Activated CD4-positive, alpha-beta memory T cell treated with anti-CD3 and anti-CD28 coated beads, Interleukin-2, amount 10 ng/mL, durations not matched to agents 7 days and 5 days (primary cell): ENCODE data around the gene MYO5C. TPM values are rescaled to one million over a fixed set of nuclear protein-coding genes. Genes with fewer than 3 reads are reported as not detected.

Experiments used
- CTCF ChIA-PET: fragments of 350-600 bp; sonication (Branson Sonifier 250); formaldehyde crosslinking; loops from one replicate; lab custom pipeline; 2021; ENCODE audit warnings: antibody characterized with exemption, inconsistent platforms; lab: Charles Lee
- POLR2A ChIA-PET: fragments of 350-600 bp; sonication (Branson Sonifier 250); formaldehyde crosslinking; loops from one replicate; lab custom pipeline; 2021; ENCODE audit warnings: antibody characterized with exemption; lab: Charles Lee
- DNase-seq: peaks from one replicate; pipeline ENCODE4 v3.0.0-alpha.2; 2020
- H3K27ac Mint-ChIP-seq: one replicate; pipeline ENCODE4 v1.8.0; 2021; ENCODE audit warnings: mild to moderate bottlenecking, mixed read lengths
- H3K27me3 Mint-ChIP-seq: one replicate; pipeline ENCODE4 v1.8.0; 2021; ENCODE audit warnings: mixed read lengths
- H3K36me3 Mint-ChIP-seq: one replicate; pipeline ENCODE4 v1.8.0; 2021; ENCODE audit warnings: low read depth, mixed read lengths
- H3K4me1 Mint-ChIP-seq: one replicate; pipeline ENCODE4 v1.8.0; 2021; ENCODE audit warnings: mixed read lengths
- H3K4me3 Mint-ChIP-seq: one replicate; pipeline ENCODE4 v1.8.0; 2021; ENCODE audit warnings: mild to moderate bottlenecking, mixed read lengths
- H3K9me3 Mint-ChIP-seq: one replicate; pipeline ENCODE4 v1.8.0; 2021; ENCODE audit warnings: mixed read lengths
- total RNA-seq, 2 experiments: library from RNA; stranded (reverse); gene quantifications; one replicate each; pipeline ENCODE4 v1.2.3, GENCODE V29; 2021

MYO5C gene
- total RNA-seq, 2 experiments from 2014 or later: 1.3 to 1.4 TPM

DNA sequence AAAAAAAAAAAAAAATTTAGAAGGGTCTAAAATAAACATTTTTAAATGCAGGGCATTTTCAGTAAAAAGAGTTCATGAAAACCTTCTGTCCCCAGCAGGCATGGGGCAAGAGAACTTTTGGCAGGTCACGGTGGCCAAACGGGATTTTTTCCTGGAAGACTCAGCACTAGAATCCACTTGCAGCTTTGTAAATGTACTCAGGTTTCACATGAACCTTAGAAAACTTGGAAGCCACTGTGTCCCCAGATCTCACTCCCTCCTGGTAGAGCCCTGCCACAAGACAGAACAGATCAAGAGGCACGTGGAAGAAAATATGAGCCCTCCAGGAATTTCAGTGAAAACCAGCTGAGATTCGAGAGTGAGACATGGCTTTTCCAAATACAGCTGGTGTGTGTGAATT, 102.3 kb downstream of the MYO5C start:
- H3K36me3 Mint-ChIP-seq: no peaks in the 10 kb centered on the region
- H3K4me3 Mint-ChIP-seq: no peak overlapping the region
- no peaks in the 10 kb centered on the region for H3K4me1 Mint-ChIP-seq
- ChIA-PET CTCF (interaction anchor here (1.1 to 2.3 kb wide), 3 partner anchors 9 to 30 kb away, joined by 5 to 8 read pairs (median 7); no protein-coding TSS in a partner anchor), POLR2A (no interaction called here)
- no peak for DNase-seq
- no peak overlapping the region for H3K27ac Mint-ChIP-seq
- H3K9me3 Mint-ChIP-seq: no peaks in the 10 kb centered on the region
- no peaks in the 10 kb centered on the region for H3K27me3 Mint-ChIP-seq

DNA sequence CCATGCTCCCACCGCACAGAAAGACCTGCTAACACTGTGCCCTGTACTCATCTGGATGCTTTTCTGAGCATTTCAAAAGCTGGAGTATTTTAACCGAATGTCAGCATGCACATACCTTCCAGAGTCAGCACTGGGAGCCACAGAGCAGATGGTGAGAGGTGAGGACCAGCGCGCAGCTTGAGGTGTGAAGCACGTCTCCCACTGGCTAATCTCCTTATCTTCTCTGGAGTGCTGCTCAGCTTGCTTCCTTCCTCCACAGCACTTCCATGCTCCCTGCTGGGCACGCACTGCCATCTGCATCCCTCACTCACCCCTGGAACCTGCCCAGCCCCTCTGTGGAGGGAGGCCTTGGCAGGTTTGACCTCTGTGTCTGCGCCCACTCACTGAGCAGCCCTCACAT, 104.4 kb downstream of the MYO5C start, which contains the start of gene GNB5:
GNB5 (minus strand) TSS at position 186 of the 400 bp plus-strand sequence. CDS start 6,716 bp downstream, outside the sequence.
- no peaks in the 10 kb centered on the region for H3K9me3 Mint-ChIP-seq
- DNase-seq: no peak
- no peaks in the 10 kb centered on the region for H3K27me3 Mint-ChIP-seq
- H3K4me3 Mint-ChIP-seq: no peak within 1 kb of the TSS
- CTCF ChIA-PET: no interaction called here
- H3K36me3 Mint-ChIP-seq: no peaks in the 10 kb centered on the region
- H3K4me1 Mint-ChIP-seq: no peaks in the 10 kb centered on the region
- POLR2A ChIA-PET: interaction anchor here (1.1 kb wide), 1 partner anchor 12 kb away, joined by 5 read pairs; no protein-coding TSS in a partner anchor
- H3K27ac Mint-ChIP-seq: no peak within 1 kb of the TSS

DNA sequence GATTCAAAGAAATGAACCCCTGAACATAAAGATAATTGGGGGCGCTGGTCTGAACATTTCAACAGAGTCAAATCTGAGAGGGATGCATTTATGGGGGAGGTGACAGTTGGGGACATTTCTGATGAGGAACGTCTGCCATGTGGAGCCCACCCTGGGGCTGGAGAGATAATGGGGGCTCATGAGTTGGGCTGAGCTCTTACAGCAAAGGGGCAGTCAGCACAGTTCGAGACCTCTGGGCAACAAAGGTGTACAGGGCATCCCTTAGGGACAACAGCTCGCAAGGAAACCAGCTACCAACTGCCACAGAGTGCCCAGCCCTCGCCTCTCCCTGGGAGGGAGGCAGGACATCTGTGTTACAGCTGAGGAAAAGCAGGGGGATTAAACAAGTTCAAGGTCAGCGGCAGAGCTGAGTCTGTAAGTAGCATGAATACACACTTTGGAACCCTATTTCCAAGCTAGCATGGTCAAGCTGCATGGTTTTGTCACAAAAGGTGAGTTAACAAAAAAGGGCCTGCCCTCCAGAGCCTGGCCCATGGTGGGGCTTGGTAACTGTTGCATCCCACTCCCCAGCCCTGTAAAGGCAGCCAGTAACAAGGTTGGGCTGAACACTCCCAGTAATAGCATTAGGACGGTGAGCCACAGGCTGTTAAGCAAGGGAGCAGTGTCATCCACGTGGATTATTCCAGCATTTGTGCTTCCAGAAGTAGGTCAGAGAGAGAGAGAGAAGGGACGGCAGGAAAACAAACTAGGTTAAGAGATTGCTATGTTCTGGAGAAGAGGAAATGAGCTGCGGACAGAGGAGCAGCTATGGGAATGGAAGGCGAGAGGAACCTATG, 108.7 kb downstream of the MYO5C start:
- H3K4me1 Mint-ChIP-seq: peaks cover 7% of the 10 kb centered on the region
- no peaks in the 10 kb centered on the region for H3K27me3 Mint-ChIP-seq
- H3K4me3 Mint-ChIP-seq: no peak overlapping the region
- H3K36me3 Mint-ChIP-seq: peaks cover 3% of the 10 kb centered on the region
- ChIA-PET CTCF (interaction anchor here (1.2 to 2.3 kb wide), 4 partner anchors 8 to 22 kb away, joined by 3 to 7 read pairs (median 3); no protein-coding TSS in a partner anchor), POLR2A (no interaction called here)
- no peak overlapping the region for H3K27ac Mint-ChIP-seq
- DNase-seq: no peak
- no peaks in the 10 kb centered on the region for H3K9me3 Mint-ChIP-seq

DNA sequence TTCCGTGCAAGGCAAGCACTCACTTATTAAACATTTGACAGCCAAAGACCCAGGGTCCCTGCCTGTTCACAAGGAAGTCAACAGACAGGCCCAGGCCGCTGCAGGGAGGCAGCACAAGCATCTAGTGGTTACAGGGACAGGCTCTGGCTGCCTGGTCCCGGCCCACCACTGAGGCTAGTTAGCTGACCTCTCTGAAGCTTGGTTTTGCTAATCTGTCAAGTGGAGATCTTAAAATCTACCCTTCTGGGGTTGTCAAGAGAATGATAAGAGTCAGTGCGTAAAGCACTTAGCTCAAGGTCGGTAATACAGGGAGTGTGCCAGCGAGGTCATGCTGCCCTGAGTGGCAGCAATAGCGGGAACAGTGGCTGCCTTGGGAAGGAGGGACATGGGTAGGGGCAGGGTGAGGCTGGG, 110.4 kb downstream of the MYO5C start:
- H3K9me3 Mint-ChIP-seq: no peaks in the 10 kb centered on the region
- peaks cover 17% of the 10 kb centered on the region for H3K4me1 Mint-ChIP-seq
- no peaks in the 10 kb centered on the region for H3K27me3 Mint-ChIP-seq
- peaks cover 3% of the 10 kb centered on the region for H3K36me3 Mint-ChIP-seq
- DNase-seq: no peak
- ChIA-PET POLR2A (interaction anchor here (1.9 kb wide), 1 partner anchor 35 kb away, joined by 9 read pairs; no protein-coding TSS in a partner anchor), CTCF (interaction anchor here (1.0 to 3.3 kb wide), 6 partner anchors 9 to 40 kb away, joined by 3 to 14 read pairs (median 8); no protein-coding TSS in a partner anchor)
- H3K4me3 Mint-ChIP-seq: no peak overlapping the region
- H3K27ac Mint-ChIP-seq: no peak overlapping the region

DNA sequence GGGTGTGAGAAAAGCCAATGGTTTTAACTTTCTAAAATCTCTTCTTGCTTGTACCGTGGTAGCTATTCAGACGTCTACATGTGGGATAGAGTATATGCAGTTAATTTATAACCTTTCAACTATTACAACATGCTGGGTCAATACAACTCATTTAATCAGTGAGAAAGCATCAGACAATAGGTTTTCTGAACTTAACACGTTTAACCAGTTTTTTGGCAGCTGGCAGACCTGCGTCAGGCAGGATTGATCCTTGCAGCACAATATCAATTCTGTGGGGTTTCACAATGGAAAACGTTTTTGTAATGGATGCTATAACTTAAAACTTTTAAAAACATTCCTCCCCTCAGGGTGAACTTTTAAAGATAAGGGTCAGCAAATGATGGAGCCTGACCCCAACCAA, 110.9 kb downstream of the MYO5C start:
- Mint-ChIP-seq H3K4me3 (no peak overlapping the region), H3K4me1 (peaks cover 17% of the 10 kb centered on the region), H3K27ac (no peak overlapping the region), H3K27me3 (no peaks in the 10 kb centered on the region), H3K9me3 (no peaks in the 10 kb centered on the region), H3K36me3 (peaks cover 3% of the 10 kb centered on the region)
- ChIA-PET CTCF (interaction anchor here (1.0 to 3.3 kb wide), 8 partner anchors 9 to 44 kb away, joined by 3 to 17 read pairs (median 9); no protein-coding TSS in a partner anchor), POLR2A (interaction anchor here (1.9 kb wide), 1 partner anchor 36 kb away, joined by 9 read pairs; no protein-coding TSS in a partner anchor)
- no peak for DNase-seq

DNA sequence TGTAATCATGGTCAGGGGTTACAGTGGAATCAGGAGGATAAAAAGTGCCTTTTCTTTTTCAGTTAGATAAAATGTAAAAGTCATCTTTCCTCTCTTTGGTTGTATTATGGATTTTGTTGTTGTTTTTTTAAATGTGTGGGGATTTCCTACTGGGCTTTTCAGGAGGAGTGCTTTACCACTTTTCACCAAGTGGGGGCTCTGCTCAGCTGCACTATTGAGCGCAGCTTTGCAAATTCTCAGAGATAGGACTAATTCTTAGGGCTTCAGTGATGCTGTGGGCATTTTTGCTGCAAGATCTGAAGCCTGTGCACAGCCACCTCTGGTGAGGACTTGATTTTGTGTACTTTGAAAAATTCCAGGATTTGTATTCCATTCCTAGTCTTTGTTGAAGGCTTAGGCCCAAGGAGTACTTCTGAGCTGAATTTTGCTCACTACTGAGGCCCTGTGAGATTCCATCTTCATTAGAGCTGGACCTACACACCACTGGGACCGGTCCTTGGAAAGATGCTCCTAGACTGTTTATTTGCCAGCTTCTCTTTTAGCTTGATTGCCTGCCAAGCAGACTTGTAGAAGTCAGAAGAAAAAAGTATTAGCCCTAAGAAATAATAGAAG, 111.9 kb downstream of the MYO5C start:
- CTCF ChIA-PET: interaction anchor here (1.0 to 3.3 kb wide), 7 partner anchors 10 to 204 kb away, joined by 3 to 17 read pairs (median 10); no protein-coding TSS in a partner anchor

DNA sequence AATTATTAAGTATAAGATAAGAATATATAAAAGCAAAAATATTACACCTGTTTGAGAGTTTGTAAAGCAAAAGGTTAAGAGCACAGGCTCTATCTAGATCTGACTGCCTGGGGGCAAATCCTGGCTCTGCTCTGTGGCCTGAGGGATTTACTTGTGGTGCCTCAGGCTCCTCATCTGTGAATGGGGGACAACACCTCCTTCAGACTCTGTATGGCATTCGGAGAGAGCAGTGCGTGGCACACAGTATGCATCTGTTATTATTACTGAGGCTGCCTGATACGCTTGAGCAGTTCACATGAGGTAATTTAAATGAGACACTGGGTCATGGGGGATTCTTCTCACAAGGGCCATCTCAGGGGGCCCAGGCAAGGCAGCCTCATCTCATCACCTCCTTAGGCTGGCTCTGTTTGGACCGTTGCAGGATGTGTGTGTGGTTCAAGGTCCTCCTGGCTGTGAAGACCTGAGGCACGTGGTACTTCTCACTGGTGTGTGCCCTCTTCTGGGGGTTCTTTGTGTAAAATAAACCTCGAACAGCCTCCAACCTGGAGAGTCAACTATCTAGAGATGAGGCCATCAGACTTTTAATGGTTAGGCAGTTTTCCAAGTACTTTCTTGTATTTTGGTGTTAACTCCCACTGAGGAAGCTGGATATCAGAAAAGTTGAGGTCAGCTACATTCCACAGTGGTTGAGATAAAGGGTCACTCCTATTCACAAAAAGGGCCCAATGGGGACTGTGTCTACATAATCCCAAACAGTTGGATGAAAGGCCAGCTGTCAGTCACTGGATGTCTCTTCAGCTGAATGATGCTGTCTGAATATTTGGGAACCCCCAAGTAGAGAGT, 113.4 kb downstream of the MYO5C start:
- Mint-ChIP-seq H3K27ac (no peak overlapping the region), H3K27me3 (no peaks in the 10 kb centered on the region), H3K4me1 (peaks cover 34% of the 10 kb centered on the region), H3K36me3 (peaks cover 5% of the 10 kb centered on the region), H3K4me3 (no peak overlapping the region), H3K9me3 (no peaks in the 10 kb centered on the region)
- ChIA-PET POLR2A (no interaction called here), CTCF (interaction anchor here (2.3 kb wide), 1 partner anchor 46 kb away, joined by 17 read pairs; no protein-coding TSS in a partner anchor)
- no peak for DNase-seq

More for the DNA sequence above, 111.9 kb downstream of the MYO5C start:
- H3K36me3 Mint-ChIP-seq: peaks cover 3% of the 10 kb centered on the region
- H3K4me3 Mint-ChIP-seq: no peak overlapping the region
- peaks cover 22% of the 10 kb centered on the region for H3K4me1 Mint-ChIP-seq
- POLR2A ChIA-PET: interaction anchor here (1.2 to 1.9 kb wide), 2 partner anchors 25 to 37 kb away, joined by 4 to 9 read pairs; no protein-coding TSS in a partner anchor
- no peaks in the 10 kb centered on the region for H3K27me3 Mint-ChIP-seq
- DNase-seq: peak; percentile 32
- no peaks in the 10 kb centered on the region for H3K9me3 Mint-ChIP-seq
- H3K27ac Mint-ChIP-seq: no peak overlapping the region

DNA sequence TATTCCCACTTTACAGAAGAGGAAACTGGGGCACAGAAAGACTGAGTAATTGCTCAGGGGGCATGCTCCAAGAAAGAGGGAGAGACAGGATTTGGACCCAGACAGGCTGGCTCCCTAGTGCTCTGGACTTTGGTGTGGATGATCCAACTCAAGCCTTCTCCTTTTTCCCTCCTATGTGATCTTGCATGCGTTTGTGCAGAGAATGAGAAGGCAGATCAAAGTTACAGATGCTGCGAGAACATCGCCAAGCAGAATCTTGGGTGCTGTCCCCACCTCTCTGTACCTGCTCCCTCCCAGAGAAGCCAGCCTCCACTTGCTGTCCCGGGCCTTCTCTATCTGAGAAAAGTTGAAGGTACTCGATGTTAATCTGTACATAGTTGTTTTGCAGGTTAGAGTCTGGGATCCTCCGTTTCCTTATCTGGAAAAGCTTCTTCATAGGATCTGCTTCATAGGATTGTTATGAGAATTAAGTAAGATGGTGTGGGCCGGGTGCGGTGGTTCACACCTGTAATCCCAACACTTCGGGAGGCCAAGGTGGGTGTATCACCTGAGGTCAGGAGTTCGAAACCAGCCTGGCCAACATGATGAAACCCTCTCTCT, 114.7 kb downstream of the MYO5C start:
- no peak for DNase-seq
- POLR2A ChIA-PET: interaction anchor here (0.7 to 3.7 kb wide), 10 partner anchors 10 to 161 kb away, joined by 3 to 31 read pairs (median 12); no protein-coding TSS in a partner anchor
- CTCF ChIA-PET: interaction anchor here (1.5 to 3.2 kb wide), 5 partner anchors 10 to 46 kb away, joined by 7 to 24 read pairs (median 12); no protein-coding TSS in a partner anchor
- Mint-ChIP-seq H3K27ac (peak overlapping the region; percentile 80), H3K9me3 (no peaks in the 10 kb centered on the region), H3K27me3 (no peaks in the 10 kb centered on the region), H3K4me3 (peak overlapping the region; percentile 81), H3K4me1 (peaks cover 37% of the 10 kb centered on the region), H3K36me3 (peaks cover 9% of the 10 kb centered on the region)

DNA sequence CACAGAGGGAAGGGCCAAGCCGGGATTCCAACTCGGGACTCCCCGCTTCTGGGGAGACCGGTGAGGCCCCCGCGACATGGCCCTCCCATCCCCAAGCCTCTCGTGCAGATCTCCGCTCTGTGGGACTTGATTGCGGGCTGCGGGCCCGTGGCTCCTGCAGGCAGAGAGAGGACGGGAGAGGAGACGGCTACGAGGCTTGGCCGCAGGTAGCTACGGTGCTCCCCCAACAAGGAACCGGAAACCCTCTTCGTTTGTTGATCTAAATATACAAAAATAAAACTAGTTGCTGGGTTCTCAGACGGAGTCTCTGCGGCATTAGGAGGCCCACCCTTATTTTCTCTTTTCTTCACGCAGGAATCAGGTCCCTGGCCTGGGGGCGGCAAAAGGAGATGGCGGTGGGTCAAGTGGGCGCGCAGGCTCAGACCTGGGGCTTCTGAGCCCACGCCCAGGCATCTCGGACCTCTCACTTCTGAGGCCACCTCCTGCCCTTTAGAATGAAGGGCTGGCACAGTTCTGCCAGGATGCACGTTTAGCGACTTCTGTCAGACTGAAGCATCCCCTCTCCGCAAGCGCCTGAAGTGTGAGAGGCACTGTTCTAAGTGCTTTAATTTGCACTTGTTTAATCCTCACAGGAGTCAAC, 115.3 kb downstream of the MYO5C start:
- peaks cover 9% of the 10 kb centered on the region for H3K36me3 Mint-ChIP-seq
- CTCF ChIA-PET: interaction anchor here (0.6 to 3.2 kb wide), 10 partner anchors 9 to 318 kb away, joined by 3 to 24 read pairs (median 8); no protein-coding TSS in a partner anchor
- peak overlapping the region; percentile 81 for H3K4me3 Mint-ChIP-seq
- DNase-seq: peak; percentile 56
- POLR2A ChIA-PET: interaction anchor here (0.7 to 3.7 kb wide), 17 partner anchors 9 to 499 kb away, joined by 3 to 31 read pairs (median 5); partner anchors contain the start of genes ATOSA and LEO1
- no peaks in the 10 kb centered on the region for H3K9me3 Mint-ChIP-seq
- no peaks in the 10 kb centered on the region for H3K27me3 Mint-ChIP-seq
- peaks cover 37% of the 10 kb centered on the region for H3K4me1 Mint-ChIP-seq
- H3K27ac Mint-ChIP-seq: peak overlapping the region; percentile 80

DNA sequence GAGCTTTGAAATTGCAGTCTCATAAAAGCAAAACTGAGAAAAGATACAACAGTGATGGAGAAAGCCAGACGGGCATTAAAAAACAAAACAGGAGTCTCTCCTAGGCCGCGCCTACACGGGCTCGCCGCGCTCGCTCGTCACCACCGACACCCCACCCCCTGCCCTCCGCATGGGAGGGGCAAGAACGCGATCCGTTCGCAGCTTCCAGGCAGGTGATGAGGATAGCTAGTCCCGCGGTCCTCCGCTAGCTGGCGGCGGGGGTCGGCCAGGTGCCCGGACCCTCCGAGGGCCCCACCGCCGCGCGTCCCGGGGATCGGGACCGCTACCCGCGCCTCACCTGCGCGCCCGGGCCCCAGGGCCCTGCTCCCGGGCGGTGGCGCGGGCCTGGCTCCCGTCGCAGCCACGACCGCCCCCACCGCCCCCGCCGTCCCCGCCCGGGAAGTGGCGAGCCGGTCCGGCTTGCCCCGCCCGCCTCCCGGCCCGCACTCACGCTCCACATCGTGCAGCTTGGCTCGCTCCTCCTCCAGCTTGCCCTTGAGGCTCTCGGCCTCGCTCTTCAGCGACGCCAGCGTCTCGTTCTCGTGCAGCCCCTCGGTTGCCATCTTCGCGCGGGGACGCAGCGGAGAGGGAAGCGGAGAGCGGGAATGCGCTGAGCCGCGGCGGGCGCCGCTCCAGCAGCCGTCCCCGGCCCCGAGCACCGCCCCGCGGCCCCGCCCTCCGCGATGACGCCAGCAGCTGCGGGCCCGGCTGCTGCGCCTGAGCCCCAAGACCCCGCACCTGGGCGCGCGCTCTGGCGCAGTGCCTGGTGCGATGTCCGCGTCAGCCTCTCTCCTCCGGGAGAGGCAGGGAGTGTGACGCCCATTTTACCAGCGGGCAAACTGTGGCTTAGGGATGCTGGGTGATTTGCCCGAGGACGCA, 116.1 kb downstream of the MYO5C start:
- Mint-ChIP-seq H3K27ac (peak overlapping the region; percentile 91), H3K27me3 (no peaks in the 10 kb centered on the region), H3K4me3 (peak overlapping the region; percentile 89), H3K4me1 (peaks cover 37% of the 10 kb centered on the region), H3K9me3 (no peaks in the 10 kb centered on the region), H3K36me3 (peaks cover 9% of the 10 kb centered on the region)
- peak; percentile 91 for DNase-seq
- ChIA-PET CTCF (interaction anchor here (0.6 to 3.2 kb wide), 21 partner anchors 8 to 318 kb away, joined by 3 to 24 read pairs (median 4); partner anchors contain the start of gene LEO1), POLR2A (interaction anchor here (0.8 to 3.7 kb wide), 31 partner anchors 9 to 500 kb away, joined by 3 to 31 read pairs (median 5); partner anchors contain the start of genes ATOSA, GNB5, LEO1 and MAPK6)
